ENCODE data around the gene PHLDB2.
A peak's percentile ranks its signal among the peaks of the same experiment; 100 is the strongest.

GRCh38 chr3:111999484-112000324, 140.6 kb downstream of the PHLDB2 start:
- TF ChIP-seq ATF2 (IDR thresholded peaks at IDR 0.05; ENCODE audit: low read length): no peak
- TF ChIP-seq, protein P1, sequence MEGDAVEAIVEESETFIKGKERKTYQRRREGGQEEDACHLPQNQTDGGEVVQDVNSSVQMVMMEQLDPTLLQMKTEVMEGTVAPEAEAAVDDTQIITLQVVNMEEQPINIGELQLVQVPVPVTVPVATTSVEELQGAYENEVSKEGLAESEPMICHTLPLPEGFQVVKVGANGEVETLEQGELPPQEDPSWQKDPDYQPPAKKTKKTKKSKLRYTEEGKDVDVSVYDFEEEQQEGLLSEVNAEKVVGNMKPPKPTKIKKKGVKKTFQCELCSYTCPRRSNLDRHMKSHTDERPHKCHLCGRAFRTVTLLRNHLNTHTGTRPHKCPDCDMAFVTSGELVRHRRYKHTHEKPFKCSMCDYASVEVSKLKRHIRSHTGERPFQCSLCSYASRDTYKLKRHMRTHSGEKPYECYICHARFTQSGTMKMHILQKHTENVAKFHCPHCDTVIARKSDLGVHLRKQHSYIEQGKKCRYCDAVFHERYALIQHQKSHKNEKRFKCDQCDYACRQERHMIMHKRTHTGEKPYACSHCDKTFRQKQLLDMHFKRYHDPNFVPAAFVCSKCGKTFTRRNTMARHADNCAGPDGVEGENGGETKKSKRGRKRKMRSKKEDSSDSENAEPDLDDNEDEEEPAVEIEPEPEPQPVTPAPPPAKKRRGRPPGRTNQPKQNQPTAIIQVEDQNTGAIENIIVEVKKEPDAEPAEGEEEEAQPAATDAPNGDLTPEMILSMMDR (IDR thresholded peaks at IDR 0.05; ENCODE audit: control extremely low read depth in 1 of 3, insufficient read depth in 1 of 3, low read depth in 1 of 3, low read length in 3 of 3): no peak
- no peak for TF ChIP-seq TAF1 (IDR thresholded peaks at IDR 0.05; ENCODE audit: low read depth, low read length)
- peak in 1 of 2 experiments; percentile 41; a peak in 1 of 3 replicates for TF ChIP-seq POLR2A (IDR thresholded peaks at IDR 0.05; ENCODE audit: control extremely low read depth in 1 of 2, low read depth in 2 of 2, low read length in 2 of 2)
- no peak for TF ChIP-seq EZH2 (IDR thresholded peaks at IDR 0.05; ENCODE audit: low read depth, low read length, severe bottlenecking)
- no peak for TF ChIP-seq GABPA (IDR thresholded peaks at IDR 0.05; ENCODE audit: borderline replicate concordance, insufficient read depth, low read length)
- TF ChIP-seq ZNF274 (IDR thresholded peaks at IDR 0.05; ENCODE audit: borderline replicate concordance, extremely low read depth, low read length): no peak
- TF ChIP-seq CEBPB (IDR thresholded peaks at IDR 0.05; ENCODE audit: low read depth, low read length): no peak
- TF ChIP-seq MAX (IDR thresholded peaks at IDR 0.05): no peak
- no peak for TF ChIP-seq BACH1 (IDR thresholded peaks at IDR 0.05; ENCODE audit: low read length)
- no peak for TF ChIP-seq KDM1A (IDR thresholded peaks at IDR 0.05; ENCODE audit: borderline replicate concordance, low read length)
- peak; percentile 37 for TF ChIP-seq ASH2L (IDR thresholded peaks at IDR 0.05; ENCODE audit: low read length)
- no peak for TF ChIP-seq BCL11A (IDR thresholded peaks at IDR 0.05; ENCODE audit: low read depth in 2 of 2, low read length in 2 of 2)

All from H1 (cell line).